Body of pancreas (tissue), 4 donors: ENCODE measurements around the gene HSP90B1.

ENCODE experiments used
- POLR2A ChIP-seq, 3 donors: fragments of 450-650 bp; IDR thresholded peaks; one replicate each; pipeline ENCODE4 v1.6.1; 2016; ENCODE audit warnings: antibody characterized with exemption in 3 of 3, mild to moderate bottlenecking in 2 of 3
- TF ChIP-seq, protein P1 (sequence below), 7 experiments: fragments of 450-650 bp in 4 of 7; fragments of 200-600 bp in 3 of 7; sonication (generic) in 3 of 7; IDR thresholded peaks; one replicate each; pipeline ENCODE4 v1.5.1; 2016 to 2019; ENCODE audit warnings: antibody characterized with exemption in 7 of 7

DNA sequence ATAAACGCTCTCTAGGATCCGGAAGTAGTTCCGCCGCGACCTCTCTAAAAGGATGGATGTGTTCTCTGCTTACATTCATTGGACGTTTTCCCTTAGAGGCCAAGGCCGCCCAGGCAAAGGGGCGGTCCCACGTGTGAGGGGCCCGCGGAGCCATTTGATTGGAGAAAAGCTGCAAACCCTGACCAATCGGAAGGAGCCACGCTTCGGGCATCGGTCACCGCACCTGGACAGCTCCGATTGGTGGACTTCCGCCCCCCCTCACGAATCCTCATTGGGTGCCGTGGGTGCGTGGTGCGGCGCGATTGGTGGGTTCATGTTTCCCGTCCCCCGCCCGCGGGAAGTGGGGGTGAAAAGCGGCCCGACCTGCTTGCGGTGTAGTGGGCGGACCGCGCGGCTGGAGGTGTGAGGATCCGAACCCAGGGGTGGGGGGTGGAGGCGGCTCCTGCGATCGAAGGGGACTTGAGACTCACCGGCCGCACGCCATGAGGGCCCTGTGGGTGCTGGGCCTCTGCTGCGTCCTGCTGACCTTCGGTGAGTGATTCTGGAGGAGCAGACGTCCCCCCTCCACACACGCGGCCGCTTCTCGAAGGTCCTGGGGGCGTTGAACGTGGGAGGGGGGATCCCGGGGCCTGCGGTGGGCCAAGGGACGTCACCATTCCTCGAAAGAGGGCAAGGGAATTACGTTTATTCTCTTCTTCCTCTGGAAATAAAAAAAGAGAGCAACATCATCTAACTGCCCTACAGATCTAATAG lies at the start of gene HSP90B1:
- TF ChIP-seq, protein P1, sequence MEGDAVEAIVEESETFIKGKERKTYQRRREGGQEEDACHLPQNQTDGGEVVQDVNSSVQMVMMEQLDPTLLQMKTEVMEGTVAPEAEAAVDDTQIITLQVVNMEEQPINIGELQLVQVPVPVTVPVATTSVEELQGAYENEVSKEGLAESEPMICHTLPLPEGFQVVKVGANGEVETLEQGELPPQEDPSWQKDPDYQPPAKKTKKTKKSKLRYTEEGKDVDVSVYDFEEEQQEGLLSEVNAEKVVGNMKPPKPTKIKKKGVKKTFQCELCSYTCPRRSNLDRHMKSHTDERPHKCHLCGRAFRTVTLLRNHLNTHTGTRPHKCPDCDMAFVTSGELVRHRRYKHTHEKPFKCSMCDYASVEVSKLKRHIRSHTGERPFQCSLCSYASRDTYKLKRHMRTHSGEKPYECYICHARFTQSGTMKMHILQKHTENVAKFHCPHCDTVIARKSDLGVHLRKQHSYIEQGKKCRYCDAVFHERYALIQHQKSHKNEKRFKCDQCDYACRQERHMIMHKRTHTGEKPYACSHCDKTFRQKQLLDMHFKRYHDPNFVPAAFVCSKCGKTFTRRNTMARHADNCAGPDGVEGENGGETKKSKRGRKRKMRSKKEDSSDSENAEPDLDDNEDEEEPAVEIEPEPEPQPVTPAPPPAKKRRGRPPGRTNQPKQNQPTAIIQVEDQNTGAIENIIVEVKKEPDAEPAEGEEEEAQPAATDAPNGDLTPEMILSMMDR (IDR thresholded peaks at IDR 0.05), result no peak
- TF ChIP-seq POLR2A (IDR thresholded peaks at IDR 0.05), result peak; percentile 90 to 94 (median 93)
